Tibial nerve (tissue), 4 donors: ENCODE results near the gene NR2C2.

Experiments
- EP300 ChIP-seq, 2 donors: sonication (generic); formaldehyde crosslinking; IDR thresholded peaks; one replicate each; pipeline ENCODE4 v1.6.1; 2017; ENCODE audit warnings: antibody characterized with exemption in 2 of 2, mild to moderate bottlenecking in 1 of 2
- POLR2A ChIP-seq, 2 donors: fragments of 450-650 bp; IDR thresholded peaks; one replicate each; pipeline ENCODE4 v1.6.1; 2017; ENCODE audit warnings: antibody characterized with exemption in 2 of 2, mild to moderate bottlenecking in 2 of 2, moderate library complexity in 2 of 2
- TF ChIP-seq, protein P1 (sequence below), 5 experiments: fragments of 200-600 bp in 3 of 5; fragments of 450-650 bp in 2 of 5; sonication (generic) in 3 of 5; IDR thresholded peaks; one replicate each; pipeline ENCODE4 v1.5.1; 2016 to 2019; ENCODE audit warnings: antibody characterized with exemption in 5 of 5, mild to moderate bottlenecking in 3 of 5, moderate library complexity in 2 of 5

DNA sequence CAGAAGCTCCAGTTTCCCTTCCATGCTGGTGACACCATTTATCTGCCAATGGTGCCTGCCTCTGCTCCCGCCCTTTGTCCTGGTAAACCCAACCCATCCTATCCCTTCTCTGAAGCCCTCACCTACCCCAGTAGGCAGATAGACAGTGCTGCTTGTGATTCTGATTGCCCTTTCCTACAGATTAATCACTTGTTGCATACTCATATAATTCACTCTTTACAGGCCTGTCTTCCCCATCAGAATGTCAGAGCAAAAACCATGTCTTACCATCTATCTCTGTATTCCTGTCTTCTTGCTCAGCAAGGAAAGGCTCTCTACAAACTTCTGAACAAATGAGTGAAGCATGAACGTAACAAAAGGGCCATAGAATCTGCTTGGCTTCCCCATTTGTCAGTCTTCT is 69.8 kb downstream of the NR2C2 start:
- TF ChIP-seq POLR2A (IDR thresholded peaks at IDR 0.05) (no peak), EP300 (IDR thresholded peaks at IDR 0.05) (no peak)
- TF ChIP-seq, protein P1, sequence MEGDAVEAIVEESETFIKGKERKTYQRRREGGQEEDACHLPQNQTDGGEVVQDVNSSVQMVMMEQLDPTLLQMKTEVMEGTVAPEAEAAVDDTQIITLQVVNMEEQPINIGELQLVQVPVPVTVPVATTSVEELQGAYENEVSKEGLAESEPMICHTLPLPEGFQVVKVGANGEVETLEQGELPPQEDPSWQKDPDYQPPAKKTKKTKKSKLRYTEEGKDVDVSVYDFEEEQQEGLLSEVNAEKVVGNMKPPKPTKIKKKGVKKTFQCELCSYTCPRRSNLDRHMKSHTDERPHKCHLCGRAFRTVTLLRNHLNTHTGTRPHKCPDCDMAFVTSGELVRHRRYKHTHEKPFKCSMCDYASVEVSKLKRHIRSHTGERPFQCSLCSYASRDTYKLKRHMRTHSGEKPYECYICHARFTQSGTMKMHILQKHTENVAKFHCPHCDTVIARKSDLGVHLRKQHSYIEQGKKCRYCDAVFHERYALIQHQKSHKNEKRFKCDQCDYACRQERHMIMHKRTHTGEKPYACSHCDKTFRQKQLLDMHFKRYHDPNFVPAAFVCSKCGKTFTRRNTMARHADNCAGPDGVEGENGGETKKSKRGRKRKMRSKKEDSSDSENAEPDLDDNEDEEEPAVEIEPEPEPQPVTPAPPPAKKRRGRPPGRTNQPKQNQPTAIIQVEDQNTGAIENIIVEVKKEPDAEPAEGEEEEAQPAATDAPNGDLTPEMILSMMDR (IDR thresholded peaks at IDR 0.05) = no peak
